ENCODE measurements around the gene MTUS2.

MTUS2 gene

GRCh38 chr13:29284726-29285125 lies 464.6 kb downstream of the MTUS2 start:
- Histone ChIP-seq H3K4me3 (ENCODE audit: low read length) (no peak overlapping the region), H3K27me3 (ENCODE audit: control insufficient read depth, insufficient read depth, low read length) (no peaks in the 10 kb centered on the region), H3K4me1 (ENCODE audit: control insufficient read depth, insufficient read depth, low read length) (no peaks in the 10 kb centered on the region)

GRCh38 chr13:29287237-29287636 lies 467.1 kb downstream of the MTUS2 start:
- no peak overlapping the region for H3K9ac ChIP-seq (ENCODE audit: low read length)
- H3K4me1 ChIP-seq (ENCODE audit: control insufficient read depth, insufficient read depth, low read length), result no peaks in the 10 kb centered on the region
- no peaks in the 10 kb centered on the region for H3K27me3 ChIP-seq (ENCODE audit: control insufficient read depth, insufficient read depth, low read length)
- H3K4me3 ChIP-seq (ENCODE audit: low read length), result no peak overlapping the region
- H3K36me3 ChIP-seq (ENCODE audit: control insufficient read depth, insufficient read depth, low read length), result no peaks in the 10 kb centered on the region
- H3K9me3 ChIP-seq (ENCODE audit: control insufficient read depth, low read length), result no peaks in the 10 kb centered on the region

More at GRCh38 chr13:29284726-29285125, 464.6 kb downstream of the MTUS2 start:
- Histone ChIP-seq H3K9me3 (ENCODE audit: control insufficient read depth, low read length) (no peaks in the 10 kb centered on the region), H3K36me3 (ENCODE audit: control insufficient read depth, insufficient read depth, low read length) (no peaks in the 10 kb centered on the region), H3K9ac (ENCODE audit: low read length) (no peak overlapping the region)

- H3K9me3 ChIP-seq (ENCODE audit: control insufficient read depth, low read length), result no peaks in the 10 kb centered on the region
- no peak overlapping the region for H3K4me3 ChIP-seq (ENCODE audit: low read length)
- H3K4me1 ChIP-seq (ENCODE audit: control insufficient read depth, insufficient read depth, low read length), result no peaks in the 10 kb centered on the region
- H3K27me3 ChIP-seq (ENCODE audit: control insufficient read depth, insufficient read depth, low read length), result no peaks in the 10 kb centered on the region
- no peak overlapping the region for H3K9ac ChIP-seq (ENCODE audit: low read length)
- H3K36me3 ChIP-seq (ENCODE audit: control insufficient read depth, insufficient read depth, low read length), result no peaks in the 10 kb centered on the region
Observed at GRCh38 chr13:29292045-29292444, 471.9 kb downstream of the MTUS2 start.

- no peak overlapping the region for H3K9ac ChIP-seq (ENCODE audit: low read length)
- no peak overlapping the region for H3K4me3 ChIP-seq (ENCODE audit: low read length)
Observed at GRCh38 chr13:29294821-29295220, 474.7 kb downstream of the MTUS2 start.

GRCh38 chr13:29301027-29301426 lies 480.9 kb downstream of the MTUS2 start:
- H3K9ac ChIP-seq (ENCODE audit: low read length), result no peak overlapping the region
- H3K4me1 ChIP-seq (ENCODE audit: control insufficient read depth, insufficient read depth, low read length), result no peaks in the 10 kb centered on the region
- H3K4me3 ChIP-seq (ENCODE audit: low read length), result no peak overlapping the region
- no peaks in the 10 kb centered on the region for H3K9me3 ChIP-seq (ENCODE audit: control insufficient read depth, low read length)
- H3K36me3 ChIP-seq (ENCODE audit: control insufficient read depth, insufficient read depth, low read length), result no peaks in the 10 kb centered on the region
- no peaks in the 10 kb centered on the region for H3K27me3 ChIP-seq (ENCODE audit: control insufficient read depth, insufficient read depth, low read length)

More at GRCh38 chr13:29294821-29295220, 474.7 kb downstream of the MTUS2 start:
- Histone ChIP-seq H3K27me3 (ENCODE audit: control insufficient read depth, insufficient read depth, low read length) (no peaks in the 10 kb centered on the region), H3K9me3 (ENCODE audit: control insufficient read depth, low read length) (no peaks in the 10 kb centered on the region), H3K4me1 (ENCODE audit: control insufficient read depth, insufficient read depth, low read length) (no peaks in the 10 kb centered on the region), H3K36me3 (ENCODE audit: control insufficient read depth, insufficient read depth, low read length) (no peaks in the 10 kb centered on the region)

GRCh38 chr13:29304148-29304547 lies 484.0 kb downstream of the MTUS2 start:
- Histone ChIP-seq H3K4me3 (ENCODE audit: low read length) (no peak overlapping the region), H3K4me1 (ENCODE audit: control insufficient read depth, insufficient read depth, low read length) (no peaks in the 10 kb centered on the region), H3K27me3 (ENCODE audit: control insufficient read depth, insufficient read depth, low read length) (no peaks in the 10 kb centered on the region), H3K9ac (ENCODE audit: low read length) (no peak overlapping the region), H3K9me3 (ENCODE audit: control insufficient read depth, low read length) (no peaks in the 10 kb centered on the region), H3K36me3 (ENCODE audit: control insufficient read depth, insufficient read depth, low read length) (no peaks in the 10 kb centered on the region)

GRCh38 chr13:29310806-29311205 lies 490.7 kb downstream of the MTUS2 start:
- Histone ChIP-seq H3K27me3 (ENCODE audit: control insufficient read depth, insufficient read depth, low read length) (no peaks in the 10 kb centered on the region), H3K9me3 (ENCODE audit: control insufficient read depth, low read length) (no peaks in the 10 kb centered on the region), H3K4me1 (ENCODE audit: control insufficient read depth, insufficient read depth, low read length) (no peaks in the 10 kb centered on the region), H3K36me3 (ENCODE audit: control insufficient read depth, insufficient read depth, low read length) (no peaks in the 10 kb centered on the region), H3K9ac (ENCODE audit: low read length) (no peak overlapping the region), H3K4me3 (ENCODE audit: low read length) (no peak overlapping the region)

- no peaks in the 10 kb centered on the region for H3K9me3 ChIP-seq (ENCODE audit: control insufficient read depth, low read length)
- no peak overlapping the region for H3K4me3 ChIP-seq (ENCODE audit: low read length)
- no peaks in the 10 kb centered on the region for H3K4me1 ChIP-seq (ENCODE audit: control insufficient read depth, insufficient read depth, low read length)
- no peaks in the 10 kb centered on the region for H3K27me3 ChIP-seq (ENCODE audit: control insufficient read depth, insufficient read depth, low read length)
- H3K36me3 ChIP-seq (ENCODE audit: control insufficient read depth, insufficient read depth, low read length), result no peaks in the 10 kb centered on the region
- H3K9ac ChIP-seq (ENCODE audit: low read length), result no peak overlapping the region
Observed at GRCh38 chr13:29315847-29316246, 495.7 kb downstream of the MTUS2 start.

- H3K9me3 ChIP-seq (ENCODE audit: control insufficient read depth, low read length), result no peaks in the 10 kb centered on the region
- no peak overlapping the region for H3K4me3 ChIP-seq (ENCODE audit: low read length)
- no peak overlapping the region for H3K9ac ChIP-seq (ENCODE audit: low read length)
- H3K4me1 ChIP-seq (ENCODE audit: control insufficient read depth, insufficient read depth, low read length), result no peaks in the 10 kb centered on the region
- no peaks in the 10 kb centered on the region for H3K27me3 ChIP-seq (ENCODE audit: control insufficient read depth, insufficient read depth, low read length)
- no peaks in the 10 kb centered on the region for H3K36me3 ChIP-seq (ENCODE audit: control insufficient read depth, insufficient read depth, low read length)
Observed at GRCh38 chr13:29317828-29318227, 497.7 kb downstream of the MTUS2 start.

- Histone ChIP-seq H3K36me3 (ENCODE audit: control insufficient read depth, insufficient read depth, low read length) (no peaks in the 10 kb centered on the region), H3K9ac (ENCODE audit: low read length) (no peak overlapping the region), H3K4me3 (ENCODE audit: low read length) (no peak overlapping the region), H3K4me1 (ENCODE audit: control insufficient read depth, insufficient read depth, low read length) (no peaks in the 10 kb centered on the region), H3K27me3 (ENCODE audit: control insufficient read depth, insufficient read depth, low read length) (no peaks in the 10 kb centered on the region), H3K9me3 (ENCODE audit: control insufficient read depth, low read length) (no peaks in the 10 kb centered on the region)
Observed at GRCh38 chr13:29318741-29319140, 498.6 kb downstream of the MTUS2 start.

- no peaks in the 10 kb centered on the region for H3K27me3 ChIP-seq (ENCODE audit: control insufficient read depth, insufficient read depth, low read length)
- no peak overlapping the region for H3K9ac ChIP-seq (ENCODE audit: low read length)
- no peaks in the 10 kb centered on the region for H3K36me3 ChIP-seq (ENCODE audit: control insufficient read depth, insufficient read depth, low read length)
- no peaks in the 10 kb centered on the region for H3K9me3 ChIP-seq (ENCODE audit: control insufficient read depth, low read length)
- H3K4me3 ChIP-seq (ENCODE audit: low read length), result no peak overlapping the region
- H3K4me1 ChIP-seq (ENCODE audit: control insufficient read depth, insufficient read depth, low read length), result no peaks in the 10 kb centered on the region
Observed at GRCh38 chr13:29319451-29319850, 499.3 kb downstream of the MTUS2 start.

GRCh38 chr13:29323954-29324353 lies 503.8 kb downstream of the MTUS2 start:
- H3K36me3 ChIP-seq (ENCODE audit: control insufficient read depth, insufficient read depth, low read length), result no peaks in the 10 kb centered on the region
- no peak overlapping the region for H3K9ac ChIP-seq (ENCODE audit: low read length)
- no peaks in the 10 kb centered on the region for H3K27me3 ChIP-seq (ENCODE audit: control insufficient read depth, insufficient read depth, low read length)
- no peaks in the 10 kb centered on the region for H3K9me3 ChIP-seq (ENCODE audit: control insufficient read depth, low read length)
- no peaks in the 10 kb centered on the region for H3K4me1 ChIP-seq (ENCODE audit: control insufficient read depth, insufficient read depth, low read length)
- no peak overlapping the region for H3K4me3 ChIP-seq (ENCODE audit: low read length)

GRCh38 chr13:29324601-29325000 lies 504.5 kb downstream of the MTUS2 start:
- H3K4me3 ChIP-seq (ENCODE audit: low read length), result no peak overlapping the region
- no peaks in the 10 kb centered on the region for H3K27me3 ChIP-seq (ENCODE audit: control insufficient read depth, insufficient read depth, low read length)
- H3K36me3 ChIP-seq (ENCODE audit: control insufficient read depth, insufficient read depth, low read length), result no peaks in the 10 kb centered on the region
- H3K9ac ChIP-seq (ENCODE audit: low read length), result no peak overlapping the region
- no peaks in the 10 kb centered on the region for H3K9me3 ChIP-seq (ENCODE audit: control insufficient read depth, low read length)
- no peaks in the 10 kb centered on the region for H3K4me1 ChIP-seq (ENCODE audit: control insufficient read depth, insufficient read depth, low read length)

Measured in mucosa of stomach (tissue), 1 donor.